ENCODE results near the gene POLRMT.

- no peak for TF ChIP-seq POLR2A (IDR thresholded peaks at IDR 0.05)
- no peak for TF ChIP-seq CTCF (IDR thresholded peaks at IDR 0.05)
Measured at GRCh38 chr19:670609-671075, 37.3 kb upstream of the POLRMT start.
